HG02981 (cell line): ENCODE results near the gene TUBE1.
"Not testable (repeated sequence)": the region's sequence is repeated elsewhere in the genome, so short reads cannot be mapped to it uniquely, and the experiment has no call there.

ENCODE experiments used
- ATAC-seq: cut with Tn5 transposase; IDR thresholded peaks from one replicate; pipeline ENCODE4 v1.9.1; 2021; ENCODE audit warnings: mild to moderate bottlenecking, moderate library complexity; ENCODE audit not compliant: unreplicated experiment

The TUBE1 gene

GRCh38 chr6:112065426-112065986, 21.8 kb downstream of the TUBE1 start:
- no peak for ATAC-seq

- no peak for ATAC-seq
Observed at GRCh38 chr6:112062966-112063365, 24.3 kb downstream of the TUBE1 start.

DNA sequence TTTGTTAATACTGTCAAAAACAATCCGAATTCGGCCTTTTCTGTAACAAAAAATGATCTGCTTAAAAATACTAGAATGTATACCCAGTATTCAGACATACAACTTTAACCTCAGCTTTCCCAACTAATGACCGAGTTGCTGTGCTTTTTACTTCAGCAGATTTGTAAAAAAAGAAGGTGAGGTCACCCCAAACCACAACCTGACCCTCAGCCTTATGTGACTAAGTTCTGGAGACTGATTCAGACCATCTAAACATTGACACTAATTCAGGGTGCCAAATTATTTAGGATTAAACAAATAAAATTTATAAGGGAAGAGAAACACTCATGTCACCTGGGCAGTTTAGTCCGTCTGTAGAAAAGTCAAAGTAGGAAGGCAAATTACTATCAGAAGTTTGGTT, 25.7 kb downstream of the TUBE1 start:
- ATAC-seq = no peak

DNA sequence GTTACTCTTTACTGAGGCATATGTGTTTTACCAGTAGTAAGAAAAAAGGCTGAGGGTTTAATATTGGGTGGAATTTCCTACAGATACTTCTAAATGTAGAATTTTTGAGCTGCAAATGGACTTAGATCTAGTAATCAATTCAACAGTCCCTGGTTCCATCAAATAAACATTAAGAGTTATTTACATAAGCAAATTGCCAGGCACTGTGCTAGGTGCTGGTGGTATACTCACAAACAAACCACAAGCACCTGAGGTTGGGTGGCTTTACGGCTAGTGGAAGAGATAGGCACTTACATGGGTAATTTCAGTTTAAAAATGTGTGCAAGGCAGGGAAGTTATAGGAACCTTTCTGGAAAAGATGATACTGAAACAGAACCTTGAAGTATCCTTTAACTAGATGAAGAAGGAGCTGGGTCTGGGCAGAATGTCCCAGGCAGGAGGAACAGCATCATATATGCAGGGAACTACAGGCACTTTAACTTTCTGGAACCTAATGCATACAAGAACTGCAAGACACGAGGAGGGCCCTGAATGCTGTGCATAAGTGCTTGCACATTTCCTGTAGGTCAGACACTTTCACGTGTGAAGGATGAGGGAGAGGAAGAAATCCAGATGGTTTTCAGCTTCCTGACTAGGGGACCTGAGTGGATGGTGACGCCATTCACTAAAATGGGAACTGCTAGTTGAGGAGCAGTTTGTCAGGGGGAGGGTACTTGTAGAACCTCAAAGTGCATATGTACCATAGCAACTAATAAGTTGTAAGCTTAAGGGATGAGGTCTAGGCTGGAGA, 28.8 kb downstream of the TUBE1 start:
- ATAC-seq = no peak

DNA sequence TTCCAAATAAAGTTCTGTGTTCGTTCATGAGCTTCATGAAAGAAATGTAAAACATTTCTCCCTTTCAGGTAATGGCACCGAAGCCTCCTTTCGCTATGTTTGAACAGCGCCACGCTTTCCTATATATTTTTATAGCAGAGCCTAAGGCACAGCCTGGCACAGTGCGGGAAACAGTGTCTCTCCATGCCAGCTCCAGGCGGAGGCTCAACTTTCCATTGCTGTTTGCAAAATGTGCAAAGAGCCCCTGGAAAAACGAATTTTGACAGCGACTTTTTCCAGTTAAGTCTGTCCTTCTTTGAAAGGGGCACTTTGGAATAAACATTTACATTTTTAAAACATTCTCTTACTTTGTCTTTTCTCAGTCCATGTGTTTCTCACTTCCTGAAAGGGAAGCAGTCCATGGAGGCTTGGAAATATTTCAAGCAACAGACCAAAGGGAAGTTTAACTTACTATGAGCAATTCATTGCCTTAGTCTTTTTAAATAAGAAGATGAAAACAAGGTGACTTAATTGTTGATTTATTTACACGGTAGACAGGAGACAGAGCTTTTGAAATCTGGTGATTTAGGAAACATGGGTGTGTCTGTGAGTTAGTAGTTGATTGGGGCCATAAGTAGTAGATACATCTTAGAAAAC, 32.6 kb downstream of the TUBE1 start:
- ATAC-seq = no peak

DNA sequence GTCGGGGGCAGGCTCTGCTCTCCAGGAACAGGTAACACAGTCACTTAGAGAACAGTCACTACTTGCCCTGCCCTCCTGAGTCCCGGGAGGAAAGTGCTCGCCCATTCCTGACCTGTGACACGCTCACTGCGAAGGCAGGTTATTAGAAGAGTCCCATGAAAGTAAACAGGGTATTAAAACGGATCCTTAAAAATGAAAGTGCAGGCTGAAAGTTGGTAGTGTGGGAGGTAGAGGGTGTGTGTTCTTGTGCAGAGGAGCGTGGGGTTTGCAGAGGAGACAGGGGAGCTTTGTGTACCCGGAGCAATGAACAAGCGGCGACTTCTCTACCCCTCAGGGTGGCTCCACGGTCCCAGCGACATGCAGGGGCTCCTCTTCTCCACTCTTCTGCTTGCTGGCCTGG, 33.3 kb downstream of the TUBE1 start, which contains the start of gene CCN6:
Gene CCN6, plus strand, starts transcription at position 104 of the 400 bp plus-strand sequence. Its CDS starts 254 bp downstream, at position 358.
- ATAC-seq = no peak

GRCh38 chr6:112051251-112051740, 36.0 kb downstream of the TUBE1 start:
- not testable (repeated sequence) for ATAC-seq

DNA sequence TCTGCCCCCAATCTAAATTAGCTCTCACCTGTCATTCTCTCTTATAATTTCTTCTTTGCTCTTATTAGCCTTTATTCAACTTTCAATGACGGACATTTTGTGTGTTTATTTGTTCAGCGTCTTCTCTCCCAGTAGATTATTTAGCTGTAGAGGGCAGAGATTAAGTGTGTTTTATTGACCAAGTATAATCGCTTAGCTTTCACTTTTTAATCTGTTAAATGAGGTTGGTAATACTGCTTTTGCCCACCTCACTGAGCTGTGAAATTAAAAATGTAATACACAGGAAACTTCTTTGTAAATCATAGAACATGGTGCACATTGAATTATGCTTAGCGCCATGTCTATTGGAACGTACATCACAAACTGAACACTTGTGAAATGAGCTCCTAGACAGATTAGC, 36.9 kb downstream of the TUBE1 start:
- ATAC-seq = no peak

- no peak for ATAC-seq
Observed at GRCh38 chr6:112049996-112050395, 37.3 kb downstream of the TUBE1 start.

- no peak for ATAC-seq
Observed at GRCh38 chr6:112049026-112049799, 38.1 kb downstream of the TUBE1 start.

- ATAC-seq = not testable (repeated sequence)
Observed at GRCh38 chr6:112047523-112047922, 39.8 kb downstream of the TUBE1 start.

DNA sequence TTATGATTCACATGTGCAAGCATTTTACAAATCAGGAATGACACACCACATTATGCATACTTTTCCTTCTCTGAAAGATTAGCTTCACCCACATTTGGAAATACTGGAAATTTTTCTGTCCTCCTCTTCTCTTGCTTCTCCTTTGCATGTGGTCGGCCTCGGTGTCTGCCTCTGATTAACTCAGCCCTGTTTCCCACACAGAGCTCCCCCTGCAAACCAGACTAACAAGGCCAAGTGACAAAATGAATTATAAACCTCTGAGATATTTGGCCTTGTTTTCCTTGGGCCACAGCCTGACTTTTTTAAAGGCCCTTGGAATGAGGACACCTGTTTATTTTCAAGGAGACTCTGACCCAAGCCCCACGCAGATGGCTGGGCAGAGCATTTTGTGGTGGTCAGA, 42.4 kb downstream of the TUBE1 start:
- ATAC-seq = no peak

DNA sequence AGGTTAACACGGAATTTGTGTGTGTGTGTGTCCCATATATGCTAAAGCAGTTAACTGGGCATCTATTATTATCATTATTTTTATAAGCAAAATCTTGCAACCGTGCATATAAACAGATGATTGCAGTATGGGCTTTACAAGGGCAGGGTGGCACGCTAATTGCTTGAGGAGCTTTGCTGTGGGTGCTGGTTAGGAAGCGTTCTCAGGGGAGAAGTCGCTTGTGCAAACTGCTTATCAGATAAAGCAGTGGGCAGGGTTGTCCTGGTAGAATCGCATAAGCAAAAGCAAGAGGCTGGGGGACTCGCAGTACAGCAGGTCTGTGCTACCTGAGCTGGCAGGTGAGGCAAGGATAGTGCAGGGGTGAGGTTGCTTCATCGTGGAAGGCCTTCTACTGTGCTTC, 43.1 kb downstream of the TUBE1 start:
- ATAC-seq = no peak

DNA sequence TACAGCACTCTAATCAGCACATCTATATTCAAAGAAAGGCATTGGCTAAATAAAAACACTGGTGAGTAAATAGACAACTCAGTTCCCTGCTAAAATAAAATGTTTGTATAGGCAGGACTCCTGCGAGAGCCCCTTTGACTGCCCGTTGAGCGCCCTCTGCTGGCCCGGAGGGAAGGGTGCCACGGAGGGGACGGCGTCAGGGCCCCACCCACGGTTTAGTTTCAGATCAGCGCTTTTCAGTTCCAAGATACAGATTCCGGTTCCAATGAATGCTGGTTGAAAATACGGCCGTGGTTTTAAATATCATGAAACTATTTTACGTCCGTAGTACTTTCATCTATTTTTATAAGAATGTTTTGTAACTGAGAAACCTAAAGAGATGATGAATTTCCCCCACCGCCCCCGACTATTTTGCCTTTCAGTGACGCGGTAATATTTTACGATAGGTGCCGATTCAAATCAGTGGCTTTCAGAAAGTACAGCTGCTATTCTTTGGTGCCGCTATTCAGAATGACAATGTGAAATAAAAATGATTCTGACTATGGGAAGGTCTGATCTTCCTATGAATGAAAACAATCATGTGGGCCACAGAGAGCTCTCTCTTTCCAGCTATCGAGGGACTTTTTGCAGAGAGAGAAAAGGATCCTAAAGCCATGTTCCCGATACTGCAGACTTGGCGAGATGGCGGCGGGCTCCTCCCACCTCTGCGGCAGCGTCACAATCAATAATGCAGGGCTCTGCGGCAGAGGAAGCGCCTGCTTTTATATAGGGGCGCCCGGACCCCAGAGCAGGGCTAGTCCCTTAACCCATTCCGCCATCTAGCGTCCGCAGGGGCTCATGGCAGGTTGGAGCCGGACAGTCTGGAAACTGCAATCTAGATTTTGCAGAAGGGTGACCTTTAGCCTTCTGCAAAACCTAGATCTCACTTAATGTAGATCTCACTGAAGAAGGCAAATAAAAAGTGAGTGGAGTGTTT, 44.0 kb downstream of the TUBE1 start:
- peak; percentile 89 for ATAC-seq

DNA sequence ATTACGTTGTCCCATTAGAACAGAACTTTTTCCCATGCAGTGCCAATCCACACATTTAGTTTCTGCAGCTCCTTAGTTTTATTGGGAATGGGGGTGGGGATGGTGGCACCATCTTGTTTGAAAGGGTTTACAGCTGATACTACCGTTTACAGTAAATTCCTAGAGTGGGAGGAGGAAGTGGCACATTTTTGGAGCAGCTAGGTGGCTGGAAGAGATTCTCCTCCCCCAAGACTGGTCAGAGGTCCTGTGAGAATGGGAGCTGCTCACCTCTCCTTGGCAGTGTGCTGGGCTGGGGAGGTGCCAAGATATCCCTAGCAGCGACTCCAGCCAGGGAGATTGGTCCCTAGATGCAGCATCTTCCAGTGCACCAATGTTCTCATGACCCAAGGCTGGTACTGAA, 45.7 kb downstream of the TUBE1 start:
- ATAC-seq = no peak

DNA sequence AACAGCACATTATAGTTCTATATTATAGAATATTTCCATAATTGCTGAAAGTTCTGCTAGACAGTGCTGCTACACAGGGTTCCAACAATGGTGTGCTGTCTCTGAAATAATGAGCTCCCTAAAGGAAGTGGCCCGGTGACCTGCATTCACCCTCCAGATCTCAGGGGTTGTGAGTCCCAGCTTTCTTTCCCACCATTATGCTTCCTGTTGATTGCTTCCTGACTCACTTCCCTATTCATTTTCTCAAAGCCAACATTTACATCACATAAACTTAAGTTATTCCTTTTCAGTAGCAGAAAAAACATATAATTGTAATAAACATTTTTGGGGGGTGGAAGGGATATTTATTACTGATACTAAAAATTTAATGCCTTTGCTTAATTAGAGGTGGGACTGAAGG, 46.3 kb downstream of the TUBE1 start:
- no peak for ATAC-seq

DNA sequence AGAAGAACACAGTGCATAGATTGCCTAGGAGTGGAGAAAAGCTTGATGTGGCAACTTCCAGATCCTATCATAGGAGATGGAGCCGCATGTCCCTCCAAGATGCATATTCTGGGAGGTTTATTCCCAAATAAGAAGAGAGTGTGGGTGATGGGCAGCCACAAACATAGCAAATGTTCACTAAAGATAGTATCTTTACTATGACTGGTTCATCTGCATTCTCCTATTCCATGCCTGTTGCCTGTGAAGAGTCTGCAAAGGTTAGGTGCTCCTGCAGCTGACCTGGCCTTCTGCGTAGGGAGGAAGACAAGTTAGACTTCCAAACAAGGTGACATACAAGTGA, 47.9 kb downstream of the TUBE1 start:
- ATAC-seq = no peak

- ATAC-seq = no peak
Observed at GRCh38 chr6:112038756-112039430, 48.4 kb downstream of the TUBE1 start.

GRCh38 chr6:112038268-112038667, 49.0 kb downstream of the TUBE1 start:
- no peak for ATAC-seq
